Astrocyte of the cerebellum (primary cell): ENCODE measurements around the gene PVRIG.
"Not testable (repeated sequence)": the region's sequence is repeated elsewhere in the genome, so short reads cannot be mapped to it uniquely, and the experiment has no call there.

ENCODE experiments used
- DNase-seq: peaks from one replicate; pipeline ENCODE4 v3.0.0-alpha.2; 2011; ENCODE audit warnings: low read depth
- H3K4me3 ChIP-seq: 2 replicates; pipeline ENCODE4 v1.5.1; 2011; ENCODE audit warnings: mild to moderate bottlenecking, low read depth, low read length, moderate library complexity
- CTCF ChIP-seq: IDR thresholded peaks from 2 replicates; pipeline ENCODE4 v1.5.1; 2012; ENCODE audit warnings: low read length, low read depth, moderate library complexity, mild to moderate bottlenecking; ENCODE audit errors: missing control alignments
- in situ Hi-C: cut with HindIII; loops from 2 replicates; pipeline ENCODE4 v1.10.0; 2017; ENCODE audit warnings: low sequenced_read_pairs

PVRIG gene

GRCh38 chr7:100175296-100175935 lies 44.3 kb upstream of the PVRIG start:
- in situ Hi-C loops: no loop called here
- no peak for DNase-seq
- no peak for TF ChIP-seq CTCF
- H3K4me3 ChIP-seq: no peak overlapping the region

DNA sequence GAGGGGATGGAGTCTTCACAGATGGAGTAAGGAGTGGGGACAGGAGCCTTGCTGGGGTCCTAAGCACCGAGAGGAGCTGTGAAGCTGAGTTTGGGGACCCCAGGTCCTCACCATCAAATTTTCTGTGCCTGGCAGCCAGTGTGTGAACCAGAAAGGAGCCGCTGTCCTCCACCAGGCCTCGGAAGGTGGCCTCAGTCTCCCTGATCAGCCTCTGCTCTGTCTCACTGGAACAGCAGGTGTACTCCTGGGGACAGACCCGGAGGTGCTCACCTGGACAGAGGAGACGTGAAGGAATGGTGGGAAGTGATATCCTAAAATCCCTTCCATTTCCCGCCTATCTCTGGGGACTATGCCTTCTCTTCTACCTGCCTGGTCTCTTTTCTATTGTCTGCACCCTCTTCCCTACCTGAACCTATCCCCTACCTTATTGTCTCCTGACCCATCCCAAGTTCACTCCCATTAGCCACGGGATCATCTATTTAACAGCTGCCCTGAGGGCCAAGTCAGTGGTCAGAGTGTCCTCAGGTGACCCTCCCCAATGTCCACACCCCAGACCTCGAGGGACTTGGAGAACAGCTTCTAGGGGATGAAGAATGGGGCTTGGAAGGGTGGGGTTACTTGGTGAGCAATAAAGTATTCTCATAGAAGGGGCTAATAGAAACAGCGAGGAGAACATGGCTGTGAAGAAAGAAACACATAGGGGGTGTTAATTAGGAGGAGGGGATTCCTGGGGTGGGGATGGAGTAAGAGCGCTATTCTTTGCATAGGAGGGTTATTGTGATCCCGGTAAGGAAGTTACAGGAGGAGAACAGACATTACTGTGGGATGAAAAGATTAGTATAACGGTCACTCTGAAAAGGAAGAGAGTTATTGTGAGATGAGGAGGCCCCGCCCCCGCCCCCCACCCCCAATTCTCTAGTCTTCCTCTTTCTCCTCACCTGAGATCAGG lies 43.4 kb upstream of the PVRIG start:
- H3K4me3 ChIP-seq: peak overlapping the region; percentile 84
- in situ Hi-C loops: no loop called here
- no peak for DNase-seq
- TF ChIP-seq CTCF: no peak

DNA sequence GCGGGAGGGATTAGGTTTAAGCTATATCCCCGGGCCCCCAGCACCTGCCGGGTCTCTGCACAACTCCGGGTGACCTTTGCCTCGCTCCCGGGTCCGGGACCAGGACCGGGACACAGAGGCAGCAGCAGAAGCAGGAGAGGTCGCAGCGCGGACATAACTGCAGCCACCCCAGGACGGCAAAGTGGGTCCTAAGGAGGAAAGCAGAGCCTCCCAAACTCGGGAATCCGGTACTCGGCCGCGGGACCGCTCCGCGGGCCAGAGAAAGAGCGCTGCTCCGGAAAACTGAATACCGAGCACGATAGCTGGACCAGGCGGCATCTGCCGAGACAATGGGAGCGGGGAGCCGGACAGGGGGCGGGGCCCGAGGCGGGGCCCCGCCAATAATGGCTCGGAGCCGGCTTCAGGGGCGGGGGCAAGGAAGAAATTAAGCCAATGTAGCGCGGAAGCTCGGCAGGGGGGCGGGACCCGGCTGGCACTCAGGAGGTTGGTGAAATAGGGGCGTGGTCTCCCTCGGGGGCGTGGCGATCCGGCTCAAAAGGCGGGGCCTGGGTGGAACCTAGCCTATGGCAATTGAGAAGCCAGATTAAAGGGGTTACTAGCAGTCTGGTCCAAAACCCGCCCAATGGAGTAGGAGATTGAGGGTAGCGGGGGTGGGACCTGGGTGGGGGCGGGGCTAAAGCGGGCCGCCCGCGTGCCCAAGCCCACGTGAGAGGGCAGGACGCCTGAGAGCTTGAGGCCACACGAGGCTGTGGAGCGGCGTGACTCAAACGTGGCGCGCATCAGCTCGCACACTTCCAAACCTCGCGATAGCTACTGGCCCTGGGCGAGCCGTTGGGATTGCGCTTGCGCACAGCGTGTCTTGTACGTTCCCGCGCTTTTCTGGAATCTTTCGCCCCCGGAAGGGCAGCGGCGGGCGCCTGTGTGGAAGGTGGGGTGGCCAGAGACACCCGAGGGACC lies 42.4 kb upstream of the PVRIG start, which contains the start of the genes GPC2 and STAG3:
Gene GPC2, minus strand, starts transcription at position 337 of the 957 bp plus-strand sequence. Its CDS starts 182 bp downstream, at position 155.
Gene STAG3, plus strand, starts transcription at position 874 of the 957 bp plus-strand sequence. CDS start 2,639 bp downstream, outside the sequence.
- DNase-seq: peak; percentile 87
- TF ChIP-seq CTCF: no peak
- H3K4me3 ChIP-seq: peak within 1 kb of the TSS; percentile 84
- in situ Hi-C loops: no loop called here

DNA sequence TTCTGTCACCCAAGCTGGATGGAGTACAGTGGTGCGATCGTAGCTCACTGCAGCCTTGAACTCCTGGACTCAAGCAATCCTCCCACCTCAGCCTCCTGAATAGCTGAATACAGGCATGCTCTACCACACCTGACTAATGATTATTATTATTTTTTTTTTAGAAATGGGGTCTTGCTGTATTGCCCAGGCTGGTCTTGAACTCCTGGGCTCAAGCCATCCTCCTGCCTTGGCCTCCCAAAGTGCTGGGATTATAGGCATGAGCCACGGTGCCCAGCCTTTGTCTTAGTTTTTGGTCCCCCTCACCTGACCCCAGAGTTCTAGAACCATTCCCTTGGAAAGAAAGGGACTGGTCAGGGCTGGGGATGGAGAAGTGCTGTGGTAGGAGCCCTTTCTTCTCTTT lies 39.7 kb upstream of the PVRIG start:
- in situ Hi-C loops, DNase-seq, H3K4me3 ChIP-seq: not testable (repeated sequence)

DNA sequence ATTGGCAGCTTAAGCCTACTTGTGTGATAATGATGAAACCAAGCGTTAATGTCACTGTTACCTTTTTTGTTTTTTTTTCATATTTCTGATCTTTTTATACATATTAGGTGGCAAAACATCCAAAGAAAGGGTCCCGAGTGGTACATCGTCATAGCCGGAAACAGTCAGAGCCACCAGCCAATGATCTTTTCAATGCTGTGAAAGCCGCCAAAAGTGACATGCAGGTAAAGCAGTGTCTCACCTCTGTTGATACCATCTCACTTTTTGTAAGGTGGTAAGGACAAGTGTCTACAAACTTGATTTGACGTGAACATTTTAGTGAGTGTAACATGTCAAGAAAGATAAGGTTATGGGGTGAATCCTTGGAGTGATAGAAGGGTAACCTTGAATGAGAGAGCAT lies 37.1 kb upstream of the PVRIG start:
- in situ Hi-C loops, H3K4me3 ChIP-seq, DNase-seq: not testable (repeated sequence)

DNA sequence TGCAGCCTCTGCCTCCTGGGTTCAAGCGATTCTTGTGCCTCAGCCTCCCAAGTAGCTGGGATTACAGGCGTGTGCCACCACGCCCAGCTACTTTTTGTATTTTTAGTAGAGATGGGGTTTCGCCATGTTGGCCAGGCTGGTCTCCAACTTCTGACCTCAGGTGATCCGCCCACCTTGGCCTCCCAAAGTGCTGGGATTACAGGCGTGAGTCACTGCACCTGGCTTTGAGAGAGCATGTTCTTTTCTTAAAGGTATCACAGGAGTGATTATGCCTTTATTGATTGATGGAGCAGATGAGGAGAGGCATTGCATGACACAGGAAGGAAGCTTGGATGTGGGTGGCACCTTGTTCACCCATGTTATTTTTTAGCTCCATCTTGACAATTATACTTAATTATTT lies 36.7 kb upstream of the PVRIG start:
- in situ Hi-C loops, DNase-seq, H3K4me3 ChIP-seq: not testable (repeated sequence)

DNA sequence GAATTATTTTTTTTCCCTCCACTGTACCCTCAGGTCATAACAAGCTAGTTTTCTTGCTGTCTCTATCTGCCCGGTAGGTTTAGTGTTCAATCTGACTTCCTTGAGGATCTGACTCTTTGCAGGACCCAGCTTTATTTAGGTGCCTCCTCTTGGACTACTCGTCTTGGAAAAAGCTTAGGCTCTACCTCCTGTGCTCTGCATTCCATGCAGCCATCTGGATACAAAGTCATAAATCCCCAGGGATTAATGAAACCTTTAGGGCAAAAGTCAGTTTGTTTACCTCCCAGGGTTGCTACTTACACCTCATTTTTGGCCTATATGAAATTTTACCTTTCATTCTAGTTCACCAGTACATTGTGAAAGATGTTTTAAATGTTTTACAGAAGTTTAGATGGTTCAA lies 34.0 kb upstream of the PVRIG start:
- no peak for TF ChIP-seq CTCF
- in situ Hi-C loops: no loop called here
- DNase-seq: no peak
- no peak overlapping the region for H3K4me3 ChIP-seq
